Sciatic nerve (tissue), 2 donors: ENCODE measurements around the gene SYT9. TPM values are rescaled to one million over a fixed set of nuclear protein-coding genes. Genes with fewer than 3 reads are reported as not detected.

ENCODE experiments used
- ATAC-seq: fragments of 200-7000 bp; cut with Tn5 transposase; one replicate; pipeline ENCODE4 v1.9.1; 2020; ENCODE audit warnings: mild to moderate bottlenecking, moderate library complexity
- DNase-seq: peaks from one replicate; pipeline ENCODE4 v3.0.0-alpha.2; 2020; ENCODE audit warnings: low spot score
- intact Hi-C: fragments of 100-400 bp; cut with DNase I; formaldehyde crosslinking; loops from one replicate; pipeline ENCODE4 v1.14.2; 2022
- total RNA-seq: library from RNA; stranded (reverse); fragmentation: NEBNext Ultra II Directional; extraction: Animal tissue kit (Norgen Biotek cat#: 25700); gene quantifications from one replicate; pipeline ENCODE4 v1.2.1, GENCODE V29; 2021
- donor health status: DM: no; HTN: no; CAD: no.
- donor health status: DM: no; HTN: no; CAD: no.

SYT9 gene
- total RNA-seq, 1 donor from 2014 or later = not detected

GRCh38 chr11:7268758-7269157, 17.1 kb downstream of the SYT9 start:
- no peak for DNase-seq
- ATAC-seq = no peak
- intact Hi-C loops = no loop called here

GRCh38 chr11:7270233-7270865, 18.6 kb downstream of the SYT9 start:
- DNase-seq = no peak
- no peak for ATAC-seq
- intact Hi-C loops = no loop called here

GRCh38 chr11:7272373-7272772, 20.7 kb downstream of the SYT9 start:
- no peak for DNase-seq
- ATAC-seq = no peak
- intact Hi-C loops = no loop called here

GRCh38 chr11:7275133-7275532, 23.4 kb downstream of the SYT9 start:
- ATAC-seq = no peak
- intact Hi-C loops = no loop called here
- no peak for DNase-seq

- ATAC-seq (no peak), DNase-seq (no peak)
- intact Hi-C loops = no loop called here
These were observed 26.7 kb downstream of the SYT9 start for GRCh38 chr11:7278314-7278917.

- intact Hi-C loops = no loop called here
- DNase-seq (no peak), ATAC-seq (no peak)
These were observed 28.0 kb downstream of the SYT9 start for GRCh38 chr11:7279676-7280075.

GRCh38 chr11:7281079-7281478, 29.4 kb downstream of the SYT9 start:
- no peak for ATAC-seq
- intact Hi-C loops = no loop called here
- DNase-seq = no peak

GRCh38 chr11:7281809-7282208, 30.1 kb downstream of the SYT9 start:
- no peak for DNase-seq
- intact Hi-C loops = no loop called here
- no peak for ATAC-seq

GRCh38 chr11:7286178-7286577, 34.5 kb downstream of the SYT9 start:
- DNase-seq = no peak
- no peak for ATAC-seq
- intact Hi-C loops = no loop called here

- ATAC-seq = no peak
- intact Hi-C loops = no loop called here
- no peak for DNase-seq
These were observed 39.6 kb downstream of the SYT9 start for GRCh38 chr11:7291100-7291829.

- no peak for ATAC-seq
- intact Hi-C loops = no loop called here
These were observed 41.2 kb downstream of the SYT9 start for GRCh38 chr11:7292922-7293321.

GRCh38 chr11:7299393-7299792, 47.7 kb downstream of the SYT9 start:
- intact Hi-C loops = no loop called here
- ATAC-seq = no peak
- no peak for DNase-seq

More at GRCh38 chr11:7292922-7293321, 41.2 kb downstream of the SYT9 start:
- DNase-seq = no peak

GRCh38 chr11:7300281-7300680, 48.6 kb downstream of the SYT9 start:
- DNase-seq (no peak), ATAC-seq (no peak)
- intact Hi-C loops = no loop called here

GRCh38 chr11:7303146-7303545, 51.4 kb downstream of the SYT9 start:
- no peak for DNase-seq
- intact Hi-C loops = no loop called here
- ATAC-seq = no peak

GRCh38 chr11:7306900-7307299, 55.2 kb downstream of the SYT9 start:
- ATAC-seq (no peak), DNase-seq (no peak)
- intact Hi-C loops = no loop called here

GRCh38 chr11:7307836-7308235, 56.1 kb downstream of the SYT9 start:
- ATAC-seq = no peak
- intact Hi-C loops = no loop called here
- no peak for DNase-seq

GRCh38 chr11:7311903-7312302, 60.2 kb downstream of the SYT9 start:
- intact Hi-C loops = no loop called here
- DNase-seq (no peak), ATAC-seq (no peak)

- DNase-seq (no peak), ATAC-seq (no peak)
- intact Hi-C loops = no loop called here
These were observed 63.3 kb downstream of the SYT9 start for GRCh38 chr11:7314811-7315604.

- ATAC-seq = no peak
- intact Hi-C loops = no loop called here
These were observed 67.8 kb downstream of the SYT9 start for GRCh38 chr11:7319501-7319900.

GRCh38 chr11:7320306-7320705, 68.6 kb downstream of the SYT9 start:
- DNase-seq (no peak), ATAC-seq (no peak)
- intact Hi-C loops = no loop called here

More at GRCh38 chr11:7319501-7319900, 67.8 kb downstream of the SYT9 start:
- DNase-seq = no peak
